Stimulated activated CD4-positive, alpha-beta T cell treated with anti-CD3 and anti-CD28 coated beads, Interleukin-4, amount 100 ng/mL, for 24 hours (primary cell): Measurements from ENCODE around the gene RNF220.
A peak's percentile ranks its signal among the peaks of the same experiment; 100 is the strongest.
"Not testable (repeated sequence)": the region's sequence is repeated elsewhere in the genome, so short reads cannot be mapped to it uniquely, and the experiment has no call there.

Source experiments
- DNase-seq: peaks from one replicate; pipeline ENCODE4 v3.0.0-alpha.2; 2020

Gene RNF220

DNA sequence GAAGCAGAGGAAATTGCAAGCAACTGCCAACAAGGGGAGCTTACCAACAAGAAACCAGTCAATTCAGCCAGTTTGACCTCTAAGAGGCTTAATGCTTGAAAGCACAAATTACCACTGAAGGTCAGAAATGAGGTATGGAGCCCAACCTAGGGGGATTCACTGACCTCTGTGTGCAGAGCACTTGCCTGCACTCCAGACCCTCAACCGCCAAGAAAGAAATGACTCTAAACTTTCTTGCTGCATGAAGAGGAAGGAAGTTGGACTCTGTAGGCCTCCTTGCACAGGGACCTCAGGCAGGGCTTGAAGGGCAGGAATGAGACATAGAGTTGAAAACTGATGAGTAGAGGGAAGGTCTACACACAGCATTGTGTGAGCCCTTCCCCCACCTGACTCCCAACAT, 279.5 kb downstream of the RNF220 start:
- DNase-seq = no peak

DNA sequence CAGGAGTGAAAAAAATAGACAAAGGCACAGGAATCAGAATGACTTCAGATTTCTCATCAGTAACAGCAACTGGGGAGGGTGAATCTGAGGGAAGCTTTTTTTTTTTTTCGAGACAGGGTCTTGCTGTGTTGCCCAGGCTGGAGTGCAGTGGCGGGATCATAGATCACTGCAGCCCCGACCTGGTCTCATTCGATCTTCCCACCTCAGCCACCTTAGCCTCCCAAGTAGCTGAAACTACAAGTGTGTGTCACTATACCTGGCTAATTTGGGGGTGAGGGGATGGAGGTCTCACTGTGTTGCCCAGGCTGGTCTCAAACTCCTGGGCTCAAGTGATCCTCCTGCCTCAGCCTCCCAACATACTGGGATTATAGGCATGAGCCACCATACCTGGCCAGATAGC, 280.2 kb downstream of the RNF220 start:
- DNase-seq = no peak

- DNase-seq = no peak
These were observed 280.8 kb downstream of the RNF220 start for GRCh38 chr1:44685881-44686280.

- no peak for DNase-seq
These were observed 283.8 kb downstream of the RNF220 start for GRCh38 chr1:44688760-44689446.

DNA sequence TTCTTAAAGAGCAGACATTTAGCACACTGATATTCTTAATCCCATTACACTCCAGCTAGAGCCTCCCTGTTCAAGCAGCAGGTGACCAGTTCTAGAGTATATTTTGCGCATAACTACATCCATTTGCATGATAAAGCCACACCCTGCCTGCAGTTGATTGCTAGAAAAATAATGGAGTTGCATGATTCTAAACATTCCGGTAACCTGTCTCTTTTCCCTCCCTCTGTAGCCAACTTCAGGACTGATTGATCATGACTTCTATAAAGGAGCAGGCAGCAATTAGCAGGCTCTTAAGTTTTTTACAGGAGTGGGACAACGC, 284.4 kb downstream of the RNF220 start:
- no peak for DNase-seq

- no peak for DNase-seq
These were observed 288.1 kb downstream of the RNF220 start for GRCh38 chr1:44693159-44693558.

GRCh38 chr1:44693900-44694299, 288.8 kb downstream of the RNF220 start:
- no peak for DNase-seq

DNA sequence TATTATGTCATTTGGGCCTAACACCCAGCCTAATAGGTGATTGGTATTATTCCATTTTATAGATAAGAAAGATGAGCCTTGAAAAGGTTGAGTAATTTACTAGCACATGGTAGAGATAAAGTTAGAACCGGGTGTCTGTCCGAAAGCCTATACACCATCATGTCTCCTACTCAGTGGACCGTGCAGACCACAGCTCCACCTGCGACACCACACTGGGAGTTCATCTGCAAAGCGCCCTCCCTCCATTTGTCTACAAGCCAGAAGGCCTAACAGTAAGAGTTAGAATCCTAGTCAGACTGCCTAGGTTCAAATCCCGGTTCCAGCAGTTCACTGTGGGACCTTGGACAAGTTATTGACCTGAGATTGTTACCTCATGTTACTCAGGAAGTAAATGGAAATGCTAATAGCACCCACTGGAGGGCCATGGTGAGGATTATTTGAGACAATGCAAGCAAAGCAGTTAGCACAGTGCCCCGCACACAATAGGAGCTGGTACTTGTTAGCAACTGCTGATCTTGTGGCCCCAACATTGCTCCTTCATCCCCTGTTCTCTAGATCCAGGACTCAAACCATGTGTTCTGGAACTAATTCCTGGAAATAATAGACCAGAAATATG, 289.9 kb downstream of the RNF220 start:
- no peak for DNase-seq

DNA sequence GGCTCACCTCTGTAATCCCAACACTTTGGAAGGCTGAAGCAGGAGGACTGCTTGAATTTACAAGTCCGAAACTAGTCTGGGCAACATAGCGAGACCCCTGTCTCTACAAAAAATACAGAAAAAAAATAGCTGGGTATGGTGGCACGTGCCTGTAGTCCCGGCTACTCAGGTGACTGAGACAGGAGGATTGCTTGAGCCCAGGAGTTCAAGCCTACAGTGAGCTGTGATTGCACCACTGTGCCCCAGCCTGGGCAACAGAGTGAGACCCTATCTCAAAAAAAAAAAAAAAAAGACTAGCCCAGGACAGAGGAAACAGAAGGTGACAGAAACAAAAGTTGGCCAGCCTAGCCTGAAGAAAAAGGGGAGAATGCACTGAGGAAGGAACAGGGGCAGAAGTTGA, 290.6 kb downstream of the RNF220 start:
- no peak for DNase-seq

- no peak for DNase-seq
These were observed 291.0 kb downstream of the RNF220 start for GRCh38 chr1:44696101-44696500.

GRCh38 chr1:44696789-44697345, 291.8 kb downstream of the RNF220 start:
- DNase-seq = peak; percentile 18

DNA sequence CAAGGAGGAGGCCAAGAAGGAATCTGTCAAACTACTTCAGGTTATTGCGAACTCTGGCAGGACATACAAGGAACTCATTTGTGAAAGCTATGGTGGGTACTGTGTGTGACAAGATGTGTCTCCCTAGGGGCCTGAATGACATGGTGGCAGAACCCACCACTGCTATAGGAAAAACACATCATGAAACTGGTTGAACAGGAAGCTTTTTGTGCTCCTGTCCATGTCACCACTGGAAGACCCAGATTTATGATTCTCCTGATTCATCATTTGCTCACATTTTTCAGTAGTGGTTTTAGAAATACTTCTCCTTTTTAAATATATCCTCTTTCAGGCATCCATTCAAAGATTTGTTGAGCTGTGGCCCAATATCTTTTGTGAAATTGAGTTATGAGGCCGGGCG, 293.1 kb downstream of the RNF220 start:
- no peak for DNase-seq

DNA sequence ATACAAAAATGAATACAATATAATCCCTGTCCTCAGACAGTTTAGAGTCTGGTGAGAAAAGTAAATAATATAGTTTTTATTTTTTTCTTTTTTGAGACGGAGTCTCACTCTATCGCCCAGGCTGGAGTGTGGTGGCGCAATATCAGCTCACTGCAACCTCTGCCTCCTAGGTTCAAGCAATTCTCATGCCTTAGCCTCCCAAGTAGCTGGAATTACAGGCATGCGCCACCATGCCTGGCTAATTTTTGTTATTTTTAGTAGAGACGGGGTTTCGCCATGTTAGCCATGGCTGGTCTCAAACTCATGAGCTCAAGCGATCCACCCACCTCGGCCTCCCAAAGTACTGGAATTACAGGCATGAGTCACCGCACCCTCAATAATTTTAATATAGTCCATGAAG, 294.3 kb downstream of the RNF220 start:
- not testable (repeated sequence) for DNase-seq

GRCh38 chr1:44700573-44700972, 295.5 kb downstream of the RNF220 start:
- no peak for DNase-seq

DNA sequence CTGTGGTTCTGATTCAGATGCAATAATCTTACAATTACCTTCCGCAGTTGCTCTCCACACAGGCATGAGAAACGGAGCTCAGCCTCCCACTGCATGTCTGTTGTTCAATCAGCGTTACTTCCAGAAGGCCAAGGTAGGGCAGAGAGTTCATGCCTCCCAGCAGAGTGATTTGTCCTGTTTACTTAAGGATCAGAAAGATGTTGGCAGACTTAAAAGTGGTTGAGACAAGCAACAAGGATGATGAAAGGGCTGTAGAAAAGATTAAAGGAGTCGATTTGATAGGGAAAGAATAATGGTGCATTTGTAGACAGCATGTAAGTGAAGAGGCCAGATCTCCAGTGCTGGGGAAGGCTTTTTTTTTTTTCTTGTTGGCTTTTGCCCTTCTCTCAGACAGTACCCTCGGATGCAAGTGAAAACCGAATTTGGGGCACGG, 296.1 kb downstream of the RNF220 start:
- DNase-seq = no peak
